ENCODE results near the gene CHCHD6. TPM values are rescaled to one million over a fixed set of nuclear protein-coding genes. Genes with fewer than 3 reads are reported as not detected.

Gene CHCHD6
- polyA plus RNA-seq, 1 donor from 2014 or later, result 102 TPM

DNA sequence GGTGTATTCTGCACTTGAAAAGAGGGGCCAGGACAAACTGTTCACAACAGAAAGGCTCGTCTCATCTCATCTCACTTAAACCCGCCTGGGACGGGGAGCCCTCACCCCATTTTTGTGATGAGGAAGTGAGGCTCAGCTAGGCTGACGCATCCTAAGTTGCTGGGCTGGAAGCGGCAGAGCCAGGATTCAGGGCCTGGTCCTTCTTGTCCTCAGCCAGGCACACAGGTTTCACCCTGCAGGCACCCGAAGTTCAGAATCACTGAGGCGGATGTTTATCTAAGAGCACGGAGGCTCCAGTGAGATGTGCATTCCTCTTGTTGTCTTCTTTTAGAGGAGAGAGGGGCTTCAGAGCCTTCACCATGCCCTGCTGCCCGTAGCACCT, 227.8 kb downstream of the CHCHD6 start:
- no peak overlapping the region for H3K27ac ChIP-seq (ENCODE audit: low read length)
- no peak overlapping the region for H3K4me2 ChIP-seq (ENCODE audit: low read length)
- H3K36me3 ChIP-seq (ENCODE audit: insufficient read depth, low read length), result no peaks in the 10 kb centered on the region
- no peaks in the 10 kb centered on the region for H3K9me3 ChIP-seq (ENCODE audit: low read length)
- TF ChIP-seq RAD21 (conservative IDR thresholded peaks at IDR 0.05), result no peak
- TF ChIP-seq EZH2 (IDR thresholded peaks at IDR 0.05; ENCODE audit: borderline replicate concordance, insufficient read depth, low read length, poor library complexity, severe bottlenecking), result no peak
- TF ChIP-seq SMC3 (conservative IDR thresholded peaks at IDR 0.05; ENCODE audit: poor library complexity), result no peak
- TF ChIP-seq CTCF (IDR thresholded peaks at IDR 0.05; ENCODE audit: poor library complexity, severe bottlenecking), result no peak
- no peak for TF ChIP-seq POLR2AphosphoS5 (IDR thresholded peaks at IDR 0.05)
- no peak for TF ChIP-seq REST (IDR thresholded peaks at IDR 0.05; ENCODE audit: borderline replicate concordance)
- TF ChIP-seq EP300 (conservative IDR thresholded peaks at IDR 0.05; ENCODE audit: poor library complexity, severe bottlenecking), result no peak
- no peak for TF ChIP-seq MXI1 (conservative IDR thresholded peaks at IDR 0.05; ENCODE audit: poor library complexity, severe bottlenecking)
- H3K4me3 ChIP-seq (ENCODE audit: low read length), result no peak overlapping the region
- no peak overlapping the region for H3K9ac ChIP-seq (ENCODE audit: low read length)
- H2AFZ ChIP-seq (ENCODE audit: low read depth, low read length), result no peak overlapping the region
- H3K27me3 ChIP-seq (ENCODE audit: insufficient read depth, low read depth, low read length), result no peaks in the 10 kb centered on the region
- H4K20me1 ChIP-seq (ENCODE audit: insufficient read depth), result no peaks in the 10 kb centered on the region
- H3K9me2 ChIP-seq (ENCODE audit: insufficient read depth, low read length), result no peaks in the 10 kb centered on the region
- no peaks in the 10 kb centered on the region for H3F3A ChIP-seq (ENCODE audit: insufficient read depth, low read length, poor library complexity, severe bottlenecking)
- H3K79me2 ChIP-seq (replicated peaks; ENCODE audit: insufficient read depth, low read length), result no peaks in the 10 kb centered on the region

- Histone ChIP-seq H2AFZ (ENCODE audit: low read depth, low read length) (no peak overlapping the region), H3K79me2 (replicated peaks; ENCODE audit: insufficient read depth, low read length) (no peaks in the 10 kb centered on the region), H3K27me3 (ENCODE audit: insufficient read depth, low read depth, low read length) (no peaks in the 10 kb centered on the region), H3K27ac (ENCODE audit: low read length) (no peak overlapping the region), H3F3A (ENCODE audit: insufficient read depth, low read length, poor library complexity, severe bottlenecking) (no peaks in the 10 kb centered on the region), H3K9me3 (ENCODE audit: low read length) (no peaks in the 10 kb centered on the region), H3K4me2 (ENCODE audit: low read length) (no peak overlapping the region), H4K20me1 (ENCODE audit: insufficient read depth) (no peaks in the 10 kb centered on the region), H3K4me3 (ENCODE audit: low read length) (no peak overlapping the region), H3K9ac (ENCODE audit: low read length) (no peak overlapping the region), H3K36me3 (ENCODE audit: insufficient read depth, low read length) (no peaks in the 10 kb centered on the region), H3K9me2 (ENCODE audit: insufficient read depth, low read length) (no peaks in the 10 kb centered on the region)
- TF ChIP-seq MXI1 (conservative IDR thresholded peaks at IDR 0.05; ENCODE audit: poor library complexity, severe bottlenecking) (no peak), REST (IDR thresholded peaks at IDR 0.05; ENCODE audit: borderline replicate concordance) (no peak), CTCF (IDR thresholded peaks at IDR 0.05; ENCODE audit: poor library complexity, severe bottlenecking) (no peak), POLR2AphosphoS5 (IDR thresholded peaks at IDR 0.05) (no peak), RAD21 (conservative IDR thresholded peaks at IDR 0.05) (no peak), TAF1 (IDR thresholded peaks at IDR 0.05; ENCODE audit: low read depth) (no peak)
These were observed 228.3 kb downstream of the CHCHD6 start for GRCh38 chr3:126932188-126932931.

Data from neural cell (in vitro differentiated cells).